Measurements from ENCODE around the gene MED4.

DNA sequence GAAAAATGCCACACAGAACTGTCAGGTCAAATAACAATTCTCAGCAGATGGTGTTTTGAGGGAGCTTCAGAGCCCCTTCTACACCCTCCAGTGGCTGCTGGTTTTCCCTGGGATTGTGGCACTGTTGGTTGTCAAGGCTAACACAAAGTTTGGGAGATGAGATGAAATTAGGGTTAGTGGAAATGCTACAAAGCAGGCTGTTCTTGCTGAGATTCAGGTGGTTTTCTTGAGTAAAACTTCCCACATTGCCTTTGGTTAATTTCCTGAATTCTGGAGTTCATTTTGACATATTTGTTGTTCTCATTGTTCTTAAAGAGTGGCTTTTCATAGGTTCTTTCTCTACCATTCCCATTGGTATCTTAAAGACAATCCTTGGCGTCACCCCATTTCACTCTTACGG lies 22.1 kb downstream of the MED4 start:
- no peak for TF ChIP-seq POLR2A (IDR thresholded peaks at IDR 0.05; ENCODE audit: low read length)
- TF ChIP-seq GATA1 (IDR thresholded peaks at IDR 0.05; ENCODE audit: low read depth, low read length): no peak

Data from erythroblast (primary cell).